Measurements from ENCODE around the gene SYDE1. TPM values are rescaled to one million over a fixed set of nuclear protein-coding genes. Genes with fewer than 3 reads are reported as not detected.

SYDE1 gene
- total RNA-seq, 1 donor from 2014 or later: 29.7 TPM

Other genes with a start within 250 kb of the SYDE1 start
- gene OR7A17, start 221.3 kb upstream of the SYDE1 start, total RNA-seq: not detected in 2 replicates
- not detected in 2 replicates for gene OR7C2, start 165.9 kb upstream of the SYDE1 start, total RNA-seq
- not detected in 2 replicates for gene SLC1A6, start 127.5 kb upstream of the SYDE1 start, total RNA-seq
- gene CASP14, start 57.9 kb upstream of the SYDE1 start, total RNA-seq: not detected in 2 replicates
- gene OR1I1, start 25.2 kb upstream of the SYDE1 start, total RNA-seq: not detected in 2 replicates
- 2.6 and 6.1 TPM in 2 replicates for gene NOTCH3, start 93.6 kb downstream of the SYDE1 start, total RNA-seq
- 0.60 TPM in 1 of 2 replicates, not detected in the other for gene EPHX3, start 125.0 kb downstream of the SYDE1 start, total RNA-seq
- 8.7 and 30.7 TPM in 2 replicates for gene BRD4, start 225.1 kb downstream of the SYDE1 start, total RNA-seq

Measured in renal cortical epithelial cell (primary cell).